ENCODE measurements around the gene XPOT. TPM values are rescaled to one million over a fixed set of nuclear protein-coding genes. Genes with fewer than 3 reads are reported as not detected.

XPOT gene
- total RNA-seq, 4 donors from 2014 or later: 54.7 to 85.5 (median 63.6) TPM

- DNase-seq: no peak
- no peak overlapping the region for H3K27ac ChIP-seq
- no peak for TF ChIP-seq POLR2A (IDR thresholded peaks at IDR 0.05)
- no peak for TF ChIP-seq CTCF (IDR thresholded peaks at IDR 0.05)
- H3K9me3 ChIP-seq: no peaks in the 10 kb centered on the region
- H3K4me1 ChIP-seq: peaks cover 0 to 17% of the 10 kb centered on the region in 2 donors
- H3K36me3 ChIP-seq: peaks cover 4 to 5% of the 10 kb centered on the region in 2 donors
- intact Hi-C loops (cut with DNase I): no loop called here
- H3K4me3 ChIP-seq (replicated peaks in 1 of 3): no peak overlapping the region
- no peaks in the 10 kb centered on the region for H3K27me3 ChIP-seq
Observed at GRCh38 chr12:64456119-64456518, 51.9 kb downstream of the XPOT start.

GRCh38 chr12:64457032-64457431, 52.8 kb downstream of the XPOT start:
- H3K27ac ChIP-seq: peak overlapping the region in 1 of 3 donors; percentile 30
- no peaks in the 10 kb centered on the region for H3K27me3 ChIP-seq
- 68 to 73% methylated on average over 6 of the region's 6 CpGs for WGBS, 2 donors
- peaks cover 8 to 13% of the 10 kb centered on the region in 2 donors for H3K36me3 ChIP-seq
- no peak overlapping the region for H3K4me3 ChIP-seq (replicated peaks in 1 of 3)
- intact Hi-C loops (cut with DNase I): no loop called here
- DNase-seq: no peak
- peaks cover 0 to 13% of the 10 kb centered on the region in 2 donors for H3K4me1 ChIP-seq
- TF ChIP-seq CTCF (IDR thresholded peaks at IDR 0.05) (no peak), POLR2A (IDR thresholded peaks at IDR 0.05) (no peak)
- no peaks in the 10 kb centered on the region for H3K9me3 ChIP-seq

- Histone ChIP-seq H3K36me3 (peaks cover 8 to 13% of the 10 kb centered on the region in 2 donors), H3K27me3 (no peaks in the 10 kb centered on the region), H3K4me1 (peaks cover 0 to 13% of the 10 kb centered on the region in 2 donors), H3K27ac (peak overlapping the region in 1 of 3 donors; percentile 30), H3K4me3 (replicated peaks in 1 of 3) (no peak overlapping the region), H3K9me3 (no peaks in the 10 kb centered on the region)
- intact Hi-C loops (cut with DNase I): no loop called here
- 90 to 91% methylated on average over 3 of the region's 3 CpGs for WGBS, 2 donors
- TF ChIP-seq POLR2A (IDR thresholded peaks at IDR 0.05) (no peak), CTCF (IDR thresholded peaks at IDR 0.05) (no peak)
- DNase-seq: no peak
Observed at GRCh38 chr12:64457466-64457865, 53.3 kb downstream of the XPOT start.

- no peak for TF ChIP-seq CTCF (IDR thresholded peaks at IDR 0.05)
- no peak for TF ChIP-seq POLR2A (IDR thresholded peaks at IDR 0.05)
- Histone ChIP-seq H3K27ac (no peak overlapping the region), H3K36me3 (peaks cover 8 to 13% of the 10 kb centered on the region in 2 donors), H3K27me3 (no peaks in the 10 kb centered on the region), H3K4me1 (peaks cover 0 to 13% of the 10 kb centered on the region in 2 donors), H3K9me3 (no peaks in the 10 kb centered on the region), H3K4me3 (replicated peaks in 1 of 3) (no peak overlapping the region)
- intact Hi-C loops (cut with DNase I): no loop called here
- 87 to 89% methylated on average over 4 of the region's 4 CpGs for WGBS, 2 donors
- no peak for DNase-seq
Observed at GRCh38 chr12:64457923-64458322, 53.7 kb downstream of the XPOT start.

- no peak for DNase-seq
- TF ChIP-seq POLR2A (IDR thresholded peaks at IDR 0.05): no peak
- no peak for TF ChIP-seq CTCF (IDR thresholded peaks at IDR 0.05)
- peak overlapping the region in 2 of 3 donors; percentile 8 to 55 for H3K27ac ChIP-seq
- WGBS, 2 donors: 55 to 68% methylated on average over 3 of the region's 3 CpGs
- no peaks in the 10 kb centered on the region for H3K9me3 ChIP-seq
- H3K4me3 ChIP-seq (replicated peaks in 1 of 3): no peak overlapping the region
- peaks cover 0 to 3% of the 10 kb centered on the region in 2 donors for H3K4me1 ChIP-seq
- peaks cover 8 to 13% of the 10 kb centered on the region in 2 donors for H3K36me3 ChIP-seq
- no peaks in the 10 kb centered on the region for H3K27me3 ChIP-seq
- intact Hi-C loops (cut with DNase I): no loop called here
Observed at GRCh38 chr12:64459394-64459891, 55.3 kb downstream of the XPOT start.

Measured in thyroid gland (tissue), 4 donors.